Psoas muscle (tissue), 8 donors: ENCODE results near the gene ISG20L2. TPM values are rescaled to one million over a fixed set of nuclear protein-coding genes. Genes with fewer than 3 reads are reported as not detected.
"Not testable (repeated sequence)": the region's sequence is repeated elsewhere in the genome, so short reads cannot be mapped to it uniquely, and the experiment has no call there.

Source experiments
- ATAC-seq, 4 donors: fragments of 200-7000 bp; cut with Tn5 transposase; one replicate each; pipeline ENCODE4 v1.9.1; 2020; ENCODE audit warnings: moderate library complexity in 3 of 4, mild to moderate bottlenecking in 2 of 4
- DNase-seq, 2 donors: peaks; one replicate each; pipeline ENCODE4 v3.0.0-alpha.2; 2020
- H3K27ac ChIP-seq: fragments of 200-600 bp; one replicate; pipeline ENCODE4 v1.8.0; 2022
- H3K27me3 ChIP-seq, 3 donors: fragments of 200-600 bp in 1 of 3; one replicate each; pipeline versions ENCODE4 v1.6.1 to v1.8.0; 2013 to 2022; ENCODE audit warnings: low read length in 2 of 3, mild to moderate bottlenecking in 2 of 3, moderate library complexity in 1 of 3; ENCODE audit not compliant: insufficient read depth in 3 of 3
- H3K36me3 ChIP-seq, 2 donors: fragments of 200-600 bp in 1 of 2; one replicate each; pipeline versions ENCODE4 v1.6.1 to v1.8.0; 2013 to 2022; ENCODE audit warnings: low read depth in 1 of 2, mild to moderate bottlenecking in 1 of 2, moderate library complexity in 1 of 2; ENCODE audit not compliant: insufficient read depth in 1 of 2
- H3K4me1 ChIP-seq: fragments of 200-600 bp; one replicate; pipeline ENCODE4 v1.8.0; 2022
- H3K4me3 ChIP-seq: fragments of 200-600 bp; one replicate; pipeline ENCODE4 v1.8.0; 2022; ENCODE audit warnings: mild to moderate bottlenecking
- H3K9me3 ChIP-seq: fragments of 200-600 bp; one replicate; pipeline ENCODE4 v1.8.0; 2022
- CTCF ChIP-seq: fragments of 200-600 bp; IDR thresholded peaks from one replicate; pipeline ENCODE4 v1.8.0; 2022; ENCODE audit warnings: antibody characterized with exemption
- WGBS, 3 donors: extraction: QIAGEN DNeasy Blood & Tissue Kit; methylation state at CpG; one replicate each; pipeline versions ENCODE4 v1.1.6 to v1.1.7; 2013; 5-methylcytosine and 5-hydroxymethylcytosine counted together
- intact Hi-C, 2 donors: fragments of 100-400 bp; cut with DNase I; formaldehyde crosslinking; loops; one replicate each; pipeline versions ENCODE4 v1.11.0 to v1.14.2; 2022
- polyA plus RNA-seq, 3 donors: library from polyadenylated mRNA; stranded (reverse); fragments of 200-250 nt; gene quantifications; one replicate each; pipeline ENCODE4 v1.2.3, GENCODE V29; 2013
- total RNA-seq, 4 donors: library from RNA; stranded (reverse); fragmentation: NEBNext Ultra II Directional in 2 of 4; extraction: Animal tissue kit (Norgen Biotek cat#: 25700) in 2 of 4; gene quantifications; one replicate each; pipeline versions ENCODE4 v1.2.1 to v1.2.4, GENCODE V29; 2021 to 2023
- donor health status: healthy with polysubstance abuse.
- donor health status: DM: no; HTN: no; CAD: no; lungs with moderate emphysema.
- donor health status: Bipolar disorder and iron deficiency.
- donor health status: healthy.
- donor health status: DM: yes; HTN: yes; CAD: no.
- donor health status: DM: no; HTN: no; CAD: no.
- donor health status: DM: no; HTN: no; CAD: no.
- donor health status: DM: yes; HTN: yes; CAD: no.

ISG20L2 gene
- total and polyA plus RNA-seq, 7 donors = 7.4 to 20.4 (median 18.2) TPM

GRCh38 chr1:156767879-156768604 is 39.5 kb upstream of the ISG20L2 start:
- ATAC-seq (peak; percentile 10 to 39 (median 18)), DNase-seq (peak; percentile 30 to 73)
- intact Hi-C loops = loop anchor here (2.0 to 5.0 kb wide), 3 partner anchors 17 to 41 kb away; partner anchors contain the start of genes ISG20L2 (in 2 of the 2), METTL25B (in 2 of the 2) and HDGF (in 1 of the 2)
- H3K27ac ChIP-seq = peak overlapping the region; percentile 96
- H3K4me3 ChIP-seq = peak overlapping the region; percentile 95
- TF ChIP-seq CTCF = no peak
- H3K4me1 ChIP-seq = peaks cover 55% of the 10 kb centered on the region
- H3K9me3 ChIP-seq = no peaks in the 10 kb centered on the region
- 0 to 1% (median 1%) methylated on average over 26 to 31 of the region's 31 CpGs for WGBS, 3 donors
- H3K27me3 ChIP-seq = no peaks in the 10 kb centered on the region
- peaks cover 0 to 19% of the 10 kb centered on the region in 2 donors for H3K36me3 ChIP-seq

GRCh38 chr1:156767101-156767878 is 38.7 kb upstream of the ISG20L2 start, which contains the start of gene PRCC:
PRCC (plus strand) TSS chr1:156767535; CDS start chr1:156767772, 237 bp downstream.
- Histone ChIP-seq H3K4me1 (peaks cover 47% of the 10 kb centered on the region), H3K27me3 (no peaks in the 10 kb centered on the region), H3K36me3 (peaks cover 0 to 18% of the 10 kb centered on the region in 2 donors), H3K9me3 (no peaks in the 10 kb centered on the region), H3K27ac (peak within 1 kb of the TSS; percentile 96), H3K4me3 (peak within 1 kb of the TSS; percentile 95)
- TF ChIP-seq CTCF = no peak
- ATAC-seq (peak; percentile 94 to 95 (median 95)), DNase-seq (peak; percentile 97 to 99)
- WGBS, 3 donors = 0 to 1% (median 1%) methylated on average over 35 to 50 of the region's 50 CpGs
- intact Hi-C loops = loop anchor here in 1 of 2 donors (2.0 to 5.0 kb wide), 2 partner anchors 16 to 40 kb away; partner anchors contain the start of genes HDGF, ISG20L2 and METTL25B

- ATAC-seq (peak; percentile 8 to 32 (median 20)), DNase-seq (no peak)
- no peak for TF ChIP-seq CTCF
- H3K27me3 ChIP-seq = no peaks in the 10 kb centered on the region
- H3K9me3 ChIP-seq = no peaks in the 10 kb centered on the region
- H3K4me3 ChIP-seq = peak overlapping the region; percentile 95
- peaks cover 0 to 11% of the 10 kb centered on the region in 2 donors for H3K36me3 ChIP-seq
- H3K4me1 ChIP-seq = peaks cover 39% of the 10 kb centered on the region
- intact Hi-C loops = loop anchor here in 1 of 2 donors (2.0 to 5.0 kb wide), 2 partner anchors 16 to 39 kb away; partner anchors contain the start of genes HDGF, ISG20L2 and METTL25B
- WGBS, 3 donors = 6 to 9% (median 7%) methylated on average over 14 of the region's 14 CpGs
- H3K27ac ChIP-seq = peak overlapping the region; percentile 96
Measured at GRCh38 chr1:156766298-156767100, 37.9 kb upstream of the ISG20L2 start.

GRCh38 chr1:156765666-156766065 is 37.1 kb upstream of the ISG20L2 start:
- Histone ChIP-seq H3K4me3 (peak overlapping the region; percentile 95), H3K36me3 (peaks cover 0 to 8% of the 10 kb centered on the region in 2 donors), H3K27ac (peak overlapping the region; percentile 96), H3K4me1 (peaks cover 36% of the 10 kb centered on the region), H3K9me3 (no peaks in the 10 kb centered on the region), H3K27me3 (no peaks in the 10 kb centered on the region)
- DNase-seq (no peak), ATAC-seq (no peak)
- 87 to 94% (median 94%) methylated on average over 5 of the region's 5 CpGs for WGBS, 3 donors
- TF ChIP-seq CTCF = no peak
- intact Hi-C loops = loop anchor here in 1 of 2 donors (2.0 to 5.0 kb wide), 2 partner anchors 15 to 38 kb away; partner anchors contain the start of genes HDGF, ISG20L2 and METTL25B

DNA sequence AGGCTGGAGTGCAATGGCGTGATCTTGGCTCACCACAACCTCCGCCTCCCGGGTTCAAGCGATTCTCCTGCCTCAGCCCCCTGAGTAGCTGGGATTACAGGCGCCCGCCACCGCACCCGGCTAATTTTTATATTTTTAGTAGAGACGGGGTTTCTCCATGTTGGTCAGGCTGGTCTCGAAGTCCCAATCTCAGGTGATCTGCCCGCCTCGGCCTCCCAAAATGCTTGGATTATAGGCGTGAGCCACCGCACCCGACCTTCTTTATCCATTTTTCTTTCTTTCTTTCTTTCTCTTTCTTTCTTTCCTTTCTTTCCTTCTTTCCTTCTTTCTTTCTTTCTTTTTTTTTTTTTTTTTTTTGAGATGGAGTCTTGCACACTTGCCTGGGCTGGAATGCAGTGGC is 36.6 kb upstream of the ISG20L2 start:
- intact Hi-C loops = loop anchor here in 1 of 2 donors (5.0 kb wide), 1 partner anchor 38 kb away; the partner anchor contains the start of genes ISG20L2 and METTL25B
- not testable (repeated sequence) for H3K9me3 ChIP-seq, H3K4me3 ChIP-seq, H3K36me3 ChIP-seq, H3K27me3 ChIP-seq, ATAC-seq, DNase-seq, H3K27ac ChIP-seq
- 92 to 96% (median 94%) methylated on average over 14 to 15 of the region's 15 CpGs for WGBS, 3 donors
- H3K4me1 ChIP-seq = peaks cover 36% of the 10 kb centered on the region
